HEK293 (cell line): ENCODE measurements around the gene COA8.

Experiments used
- EGR2 ChIP-seq: fragments of 450-650 bp; formaldehyde crosslinking; IDR thresholded peaks from 2 replicates; pipeline ENCODE4 v1.5.1; 2016; ENCODE audit warnings: low read depth, missing biosample characterization, missing genetic modification characterization
- IKZF3 ChIP-seq: fragments of 450-650 bp; IDR thresholded peaks from 2 replicates; pipeline ENCODE4 v1.5.0; 2018; ENCODE audit warnings: missing biosample characterization, mild to moderate bottlenecking, missing genetic modification characterization, moderate library complexity
- KLF1 ChIP-seq: fragments of 450-650 bp; formaldehyde crosslinking; IDR thresholded peaks from 2 replicates; pipeline ENCODE4 v1.5.1; 2016; ENCODE audit warnings: missing biosample characterization, missing genetic modification characterization
- SCRT1 ChIP-seq: fragments of 450-650 bp; formaldehyde crosslinking; IDR thresholded peaks from 2 replicates; pipeline ENCODE4 v1.5.1; 2016; ENCODE audit warnings: missing biosample characterization, missing genetic modification characterization, borderline replicate concordance
- SP3 ChIP-seq: fragments of 450-650 bp; formaldehyde crosslinking; IDR thresholded peaks from 2 replicates; pipeline ENCODE4 v1.5.1; 2016; ENCODE audit warnings: missing biosample characterization, missing genetic modification characterization
- ZBTB17 ChIP-seq: fragments of 450-650 bp; formaldehyde crosslinking; IDR thresholded peaks from 2 replicates; pipeline ENCODE4 v1.5.1; 2016; ENCODE audit warnings: missing biosample characterization, missing genetic modification characterization
- ZFP41 ChIP-seq: fragments of 450-650 bp; formaldehyde crosslinking; IDR thresholded peaks from 2 replicates; pipeline ENCODE4 v1.5.1; 2016; ENCODE audit warnings: missing biosample characterization, missing genetic modification characterization, borderline replicate concordance
- ZNF121 ChIP-seq: fragments of 450-650 bp; formaldehyde crosslinking; IDR thresholded peaks from 2 replicates; pipeline ENCODE4 v1.5.1; 2016; ENCODE audit warnings: missing biosample characterization, missing genetic modification characterization
- ZNF211 ChIP-seq: fragments of 450-650 bp; formaldehyde crosslinking; IDR thresholded peaks from 2 replicates; pipeline ENCODE4 v1.5.1; 2016; ENCODE audit warnings: low read depth, missing biosample characterization, missing genetic modification characterization
- ZNF214 ChIP-seq: fragments of 450-650 bp; formaldehyde crosslinking; IDR thresholded peaks from 2 replicates; pipeline ENCODE4 v1.5.1; 2017; ENCODE audit warnings: missing biosample characterization, mild to moderate bottlenecking, missing genetic modification characterization, borderline replicate concordance
- ZNF366 ChIP-seq: fragments of 450-650 bp; formaldehyde crosslinking; conservative IDR thresholded peaks from 2 replicates; pipeline ENCODE4 v1.5.1; 2016; ENCODE audit warnings: missing biosample characterization, missing genetic modification characterization
- ZNF404 ChIP-seq: fragments of 450-650 bp; formaldehyde crosslinking; IDR thresholded peaks from 2 replicates; pipeline ENCODE4 v1.5.1; 2017; ENCODE audit warnings: missing biosample characterization, missing genetic modification characterization
- ZNF514 ChIP-seq: fragments of 450-650 bp; formaldehyde crosslinking; IDR thresholded peaks from 2 replicates; pipeline ENCODE4 v1.5.1; 2016; ENCODE audit warnings: missing biosample characterization, missing genetic modification characterization
- ZNF549 ChIP-seq: fragments of 450-650 bp; IDR thresholded peaks from 2 replicates; pipeline ENCODE4 v1.5.1; 2018; ENCODE audit warnings: missing biosample characterization, missing genetic modification characterization, mild to moderate bottlenecking, inconsistent platforms, moderate library complexity
- ZNF555 ChIP-seq: fragments of 450-650 bp; formaldehyde crosslinking; conservative IDR thresholded peaks from 2 replicates; pipeline ENCODE4 v1.5.1; 2017; ENCODE audit warnings: missing biosample characterization, mild to moderate bottlenecking, missing genetic modification characterization, inconsistent platforms
- ZNF670 ChIP-seq: fragments of 450-650 bp; formaldehyde crosslinking; IDR thresholded peaks from 2 replicates; pipeline ENCODE4 v1.5.1; 2016; ENCODE audit warnings: missing biosample characterization, missing genetic modification characterization, low read depth
- ZNF785 ChIP-seq: fragments of 450-650 bp; formaldehyde crosslinking; IDR thresholded peaks from 2 replicates; pipeline ENCODE4 v1.5.1; 2016; ENCODE audit warnings: missing biosample characterization, missing genetic modification characterization
- ZNF843 ChIP-seq: fragments of 450-650 bp; formaldehyde crosslinking; IDR thresholded peaks from 2 replicates; pipeline ENCODE4 v1.5.1; 2016; ENCODE audit warnings: missing biosample characterization, missing genetic modification characterization
- TF ChIP-seq, protein P1 (sequence below): fragments of 450-650 bp; formaldehyde crosslinking; IDR thresholded peaks from 2 replicates; pipeline ENCODE4 v1.5.1; 2016; ENCODE audit warnings: missing biosample characterization, missing genetic modification characterization
- TF ChIP-seq, protein P2 (sequence below): fragments of 450-650 bp; formaldehyde crosslinking; IDR thresholded peaks from 2 replicates; pipeline ENCODE4 v1.5.1; 2016; ENCODE audit warnings: missing biosample characterization, missing genetic modification characterization
- TF ChIP-seq, protein P3 (sequence below): IDR thresholded peaks from 2 replicates; pipeline ENCODE4 v1.6.1; 2011; ENCODE audit warnings: mild to moderate bottlenecking, low read depth, low read length, borderline replicate concordance
- TF ChIP-seq, protein P4 (sequence below): fragments of 450-650 bp; formaldehyde crosslinking; IDR thresholded peaks from 2 replicates; pipeline ENCODE4 v1.5.1; 2016; ENCODE audit warnings: missing biosample characterization, missing genetic modification characterization
- TF ChIP-seq, protein P5 (sequence below): fragments of 450-650 bp; formaldehyde crosslinking; IDR thresholded peaks from 2 replicates; pipeline ENCODE4 v1.5.1; 2016; ENCODE audit warnings: missing biosample characterization, missing genetic modification characterization
- TF ChIP-seq, protein P6 (sequence below): fragments of 450-650 bp; formaldehyde crosslinking; IDR thresholded peaks from 2 replicates; pipeline ENCODE4 v1.5.0; 2017; ENCODE audit warnings: missing biosample characterization, missing genetic modification characterization, borderline replicate concordance
- TF ChIP-seq, protein P7 (sequence below): fragments of 450-650 bp; formaldehyde crosslinking; IDR thresholded peaks from 2 replicates; pipeline ENCODE4 v1.5.1; 2016; ENCODE audit warnings: missing biosample characterization, missing genetic modification characterization, borderline replicate concordance
- TF ChIP-seq, protein P8 (sequence below): fragments of 450-650 bp; formaldehyde crosslinking; IDR thresholded peaks from 2 replicates; pipeline ENCODE4 v1.5.1; 2017; ENCODE audit warnings: missing biosample characterization, missing genetic modification characterization

Gene COA8

DNA sequence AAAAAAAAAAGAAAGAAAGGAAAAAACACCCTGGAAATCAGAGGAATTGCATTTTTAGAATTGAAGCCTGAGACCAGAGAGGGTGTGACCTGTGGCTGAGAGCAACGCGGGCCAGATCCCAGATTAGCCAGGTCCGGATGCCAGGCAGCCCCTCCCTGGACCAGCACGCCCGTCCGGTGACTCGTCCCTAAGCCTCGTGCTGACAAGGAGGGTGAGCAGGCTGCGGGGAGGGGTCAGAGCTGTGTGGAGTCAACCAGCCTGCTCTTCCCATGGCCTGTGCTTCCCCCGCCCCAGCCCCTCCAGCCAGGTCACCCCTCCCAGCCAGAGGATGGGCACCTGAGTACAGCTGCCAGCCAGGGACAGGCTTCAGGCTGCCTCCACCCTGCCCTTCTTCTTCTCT, 62.1 kb downstream of the COA8 start (continued):
- TF ChIP-seq, protein P1, sequence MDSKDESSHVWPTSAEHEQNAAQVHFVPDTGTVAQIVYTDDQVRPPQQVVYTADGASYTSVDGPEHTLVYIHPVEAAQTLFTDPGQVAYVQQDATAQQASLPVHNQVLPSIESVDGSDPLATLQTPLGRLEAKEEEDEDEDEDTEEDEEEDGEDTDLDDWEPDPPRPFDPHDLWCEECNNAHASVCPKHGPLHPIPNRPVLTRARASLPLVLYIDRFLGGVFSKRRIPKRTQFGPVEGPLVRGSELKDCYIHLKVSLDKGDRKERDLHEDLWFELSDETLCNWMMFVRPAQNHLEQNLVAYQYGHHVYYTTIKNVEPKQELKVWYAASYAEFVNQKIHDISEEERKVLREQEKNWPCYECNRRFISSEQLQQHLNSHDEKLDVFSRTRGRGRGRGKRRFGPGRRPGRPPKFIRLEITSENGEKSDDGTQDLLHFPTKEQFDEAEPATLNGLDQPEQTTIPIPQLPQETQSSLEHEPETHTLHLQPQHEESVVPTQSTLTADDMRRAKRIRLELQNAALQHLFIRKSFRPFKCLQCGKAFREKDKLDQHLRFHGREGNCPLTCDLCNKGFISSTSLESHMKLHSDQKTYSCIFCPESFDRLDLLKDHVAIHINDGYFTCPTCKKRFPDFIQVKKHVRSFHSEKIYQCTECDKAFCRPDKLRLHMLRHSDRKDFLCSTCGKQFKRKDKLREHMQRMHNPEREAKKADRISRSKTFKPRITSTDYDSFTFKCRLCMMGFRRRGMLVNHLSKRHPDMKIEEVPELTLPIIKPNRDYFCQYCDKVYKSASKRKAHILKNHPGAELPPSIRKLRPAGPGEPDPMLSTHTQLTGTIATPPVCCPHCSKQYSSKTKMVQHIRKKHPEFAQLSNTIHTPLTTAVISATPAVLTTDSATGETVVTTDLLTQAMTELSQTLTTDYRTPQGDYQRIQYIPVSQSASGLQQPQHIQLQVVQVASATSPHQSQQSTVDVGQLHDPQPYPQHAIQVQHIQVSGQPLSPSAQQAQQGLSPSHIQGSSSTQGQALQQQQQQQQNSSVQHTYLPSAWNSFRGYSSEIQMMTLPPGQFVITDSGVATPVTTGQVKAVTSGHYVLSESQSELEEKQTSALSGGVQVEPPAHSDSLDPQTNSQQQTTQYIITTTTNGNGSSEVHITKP (tag by site-specific recombination) = peak; percentile 17; the same call in 1 of the 2 replicates
- TF ChIP-seq, protein P2, sequence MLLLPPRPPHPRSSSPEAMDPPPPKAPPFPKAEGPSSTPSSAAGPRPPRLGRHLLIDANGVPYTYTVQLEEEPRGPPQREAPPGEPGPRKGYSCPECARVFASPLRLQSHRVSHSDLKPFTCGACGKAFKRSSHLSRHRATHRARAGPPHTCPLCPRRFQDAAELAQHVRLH = no peak
- TF ChIP-seq ZFP41 (tag by site-specific recombination) (no peak), ZNF843 (no peak), ZNF549 (tag by site-specific recombination) (no peak), ZNF211 (tag by site-specific recombination) (no peak), ZBTB17 (tag by site-specific recombination) (peak; percentile 11; the same call in 1 of the 2 replicates), EGR2 (tag by site-specific recombination) (no peak), ZNF366 (tag by site-specific recombination) (peak; percentile 52), SCRT1 (no peak), ZNF555 (tag by site-specific recombination) (no peak), SP3 (tag by site-specific recombination) (peak; percentile 26), KLF1 (tag by site-specific recombination) (peak; percentile 56; the same call in 1 of the 2 replicates), ZNF214 (no peak), ZNF514 (tag by site-specific recombination) (no peak), ZNF404 (tag by site-specific recombination) (no peak), ZNF670 (tag by site-specific recombination) (no peak), IKZF3 (tag by site-specific recombination) (no peak), ZNF785 (tag by site-specific recombination) (no peak), ZNF121 (no peak; the same call in 1 of the 2 replicates)
- TF ChIP-seq, protein P3, sequence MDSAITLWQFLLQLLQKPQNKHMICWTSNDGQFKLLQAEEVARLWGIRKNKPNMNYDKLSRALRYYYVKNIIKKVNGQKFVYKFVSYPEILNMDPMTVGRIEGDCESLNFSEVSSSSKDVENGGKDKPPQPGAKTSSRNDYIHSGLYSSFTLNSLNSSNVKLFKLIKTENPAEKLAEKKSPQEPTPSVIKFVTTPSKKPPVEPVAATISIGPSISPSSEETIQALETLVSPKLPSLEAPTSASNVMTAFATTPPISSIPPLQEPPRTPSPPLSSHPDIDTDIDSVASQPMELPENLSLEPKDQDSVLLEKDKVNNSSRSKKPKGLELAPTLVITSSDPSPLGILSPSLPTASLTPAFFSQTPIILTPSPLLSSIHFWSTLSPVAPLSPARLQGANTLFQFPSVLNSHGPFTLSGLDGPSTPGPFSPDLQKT = no peak
- TF ChIP-seq, protein P4, sequence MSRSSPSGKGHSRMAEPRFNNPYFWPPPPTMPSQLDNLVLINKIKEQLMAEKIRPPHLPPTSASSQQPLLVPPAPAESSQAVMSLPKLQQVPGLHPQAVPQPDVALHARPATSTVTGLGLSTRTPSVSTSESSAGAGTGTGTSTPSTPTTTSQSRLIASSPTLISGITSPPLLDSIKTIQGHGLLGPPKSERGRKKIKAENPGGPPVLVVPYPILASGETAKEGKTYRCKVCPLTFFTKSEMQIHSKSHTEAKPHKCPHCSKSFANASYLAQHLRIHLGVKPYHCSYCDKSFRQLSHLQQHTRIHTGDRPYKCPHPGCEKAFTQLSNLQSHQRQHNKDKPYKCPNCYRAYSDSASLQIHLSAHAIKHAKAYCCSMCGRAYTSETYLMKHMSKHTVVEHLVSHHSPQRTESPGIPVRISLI (tag by site-specific recombination) = no peak
- TF ChIP-seq, protein P5, sequence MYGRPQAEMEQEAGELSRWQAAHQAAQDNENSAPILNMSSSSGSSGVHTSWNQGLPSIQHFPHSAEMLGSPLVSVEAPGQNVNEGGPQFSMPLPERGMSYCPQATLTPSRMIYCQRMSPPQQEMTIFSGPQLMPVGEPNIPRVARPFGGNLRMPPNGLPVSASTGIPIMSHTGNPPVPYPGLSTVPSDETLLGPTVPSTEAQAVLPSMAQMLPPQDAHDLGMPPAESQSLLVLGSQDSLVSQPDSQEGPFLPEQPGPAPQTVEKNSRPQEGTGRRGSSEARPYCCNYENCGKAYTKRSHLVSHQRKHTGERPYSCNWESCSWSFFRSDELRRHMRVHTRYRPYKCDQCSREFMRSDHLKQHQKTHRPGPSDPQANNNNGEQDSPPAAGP = peak; percentile 72; the same call in 1 of the 2 replicates
- TF ChIP-seq, protein P6, sequence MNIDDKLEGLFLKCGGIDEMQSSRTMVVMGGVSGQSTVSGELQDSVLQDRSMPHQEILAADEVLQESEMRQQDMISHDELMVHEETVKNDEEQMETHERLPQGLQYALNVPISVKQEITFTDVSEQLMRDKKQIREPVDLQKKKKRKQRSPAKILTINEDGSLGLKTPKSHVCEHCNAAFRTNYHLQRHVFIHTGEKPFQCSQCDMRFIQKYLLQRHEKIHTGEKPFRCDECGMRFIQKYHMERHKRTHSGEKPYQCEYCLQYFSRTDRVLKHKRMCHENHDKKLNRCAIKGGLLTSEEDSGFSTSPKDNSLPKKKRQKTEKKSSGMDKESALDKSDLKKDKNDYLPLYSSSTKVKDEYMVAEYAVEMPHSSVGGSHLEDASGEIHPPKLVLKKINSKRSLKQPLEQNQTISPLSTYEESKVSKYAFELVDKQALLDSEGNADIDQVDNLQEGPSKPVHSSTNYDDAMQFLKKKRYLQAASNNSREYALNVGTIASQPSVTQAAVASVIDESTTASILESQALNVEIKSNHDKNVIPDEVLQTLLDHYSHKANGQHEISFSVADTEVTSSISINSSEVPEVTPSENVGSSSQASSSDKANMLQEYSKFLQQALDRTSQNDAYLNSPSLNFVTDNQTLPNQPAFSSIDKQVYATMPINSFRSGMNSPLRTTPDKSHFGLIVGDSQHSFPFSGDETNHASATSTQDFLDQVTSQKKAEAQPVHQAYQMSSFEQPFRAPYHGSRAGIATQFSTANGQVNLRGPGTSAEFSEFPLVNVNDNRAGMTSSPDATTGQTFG (tag by site-specific recombination) = no peak
- TF ChIP-seq, protein P7, sequence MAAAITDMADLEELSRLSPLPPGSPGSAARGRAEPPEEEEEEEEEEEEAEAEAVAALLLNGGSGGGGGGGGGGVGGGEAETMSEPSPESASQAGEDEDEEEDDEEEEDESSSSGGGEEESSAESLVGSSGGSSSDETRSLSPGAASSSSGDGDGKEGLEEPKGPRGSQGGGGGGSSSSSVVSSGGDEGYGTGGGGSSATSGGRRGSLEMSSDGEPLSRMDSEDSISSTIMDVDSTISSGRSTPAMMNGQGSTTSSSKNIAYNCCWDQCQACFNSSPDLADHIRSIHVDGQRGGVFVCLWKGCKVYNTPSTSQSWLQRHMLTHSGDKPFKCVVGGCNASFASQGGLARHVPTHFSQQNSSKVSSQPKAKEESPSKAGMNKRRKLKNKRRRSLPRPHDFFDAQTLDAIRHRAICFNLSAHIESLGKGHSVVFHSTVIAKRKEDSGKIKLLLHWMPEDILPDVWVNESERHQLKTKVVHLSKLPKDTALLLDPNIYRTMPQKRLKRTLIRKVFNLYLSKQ = no peak
- TF ChIP-seq, protein P8, sequence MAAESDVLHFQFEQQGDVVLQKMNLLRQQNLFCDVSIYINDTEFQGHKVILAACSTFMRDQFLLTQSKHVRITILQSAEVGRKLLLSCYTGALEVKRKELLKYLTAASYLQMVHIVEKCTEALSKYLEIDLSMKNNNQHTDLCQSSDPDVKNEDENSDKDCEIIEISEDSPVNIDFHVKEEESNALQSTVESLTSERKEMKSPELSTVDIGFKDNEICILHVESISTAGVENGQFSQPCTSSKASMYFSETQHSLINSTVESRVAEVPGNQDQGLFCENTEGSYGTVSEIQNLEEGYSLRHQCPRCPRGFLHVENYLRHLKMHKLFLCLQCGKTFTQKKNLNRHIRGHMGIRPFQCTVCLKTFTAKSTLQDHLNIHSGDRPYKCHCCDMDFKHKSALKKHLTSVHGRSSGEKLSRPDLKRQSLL (tag by site-specific recombination) = no peak
